Upper lobe of left lung (tissue), 6 donors: ENCODE measurements around the gene GRAMD1A. TPM values are rescaled to one million over a fixed set of nuclear protein-coding genes. Genes with fewer than 3 reads are reported as not detected.
"Not testable (repeated sequence)": the region's sequence is repeated elsewhere in the genome, so short reads cannot be mapped to it uniquely, and the experiment has no call there.

Experiments
- ATAC-seq, 2 donors: fragments of 200-7000 bp; cut with Tn5 transposase; one replicate each; pipeline ENCODE4 v1.9.1; 2022; ENCODE audit warnings: mild to moderate bottlenecking in 2 of 2, moderate library complexity in 2 of 2; ENCODE audit not compliant: low FRiP score in 2 of 2
- DNase-seq, 2 donors: peaks; one replicate each; pipeline ENCODE4 v3.0.0-alpha.2; 2019 to 2020
- H3K27ac ChIP-seq, 4 donors: fragments of 200-600 bp; sonication (generic); one replicate each; pipeline ENCODE4 v1.5.1; 2016 to 2019
- H3K27me3 ChIP-seq, 4 donors: fragments of 200-600 bp; sonication (generic); one replicate each; pipeline ENCODE4 v1.5.1; 2017 to 2019
- H3K36me3 ChIP-seq, 4 donors: fragments of 200-600 bp; sonication (generic); one replicate each; pipeline ENCODE4 v1.5.1; 2016 to 2019
- H3K4me1 ChIP-seq, 4 donors: fragments of 200-600 bp; sonication (generic); one replicate each; pipeline ENCODE4 v1.5.1; 2018 to 2019
- H3K4me3 ChIP-seq, 4 donors: fragments of 200-600 bp; sonication (generic); one replicate each; pipeline ENCODE4 v1.5.1; 2017 to 2019; ENCODE audit warnings: mild to moderate bottlenecking in 2 of 4, moderate library complexity in 1 of 4
- H3K9me3 ChIP-seq, 4 donors: fragments of 200-600 bp; sonication (generic); one replicate each; pipeline ENCODE4 v1.5.1; 2018 to 2019
- CTCF ChIP-seq, 6 experiments: fragments of 450-650 bp in 4 of 6; fragments of 200-600 bp in 2 of 6; sonication (generic) in 2 of 6; IDR thresholded peaks; one replicate each; pipeline ENCODE4 v1.5.1; 2016 to 2019; ENCODE audit warnings: antibody characterized with exemption in 6 of 6
- EP300 ChIP-seq, 4 donors: sonication (generic); formaldehyde crosslinking; IDR thresholded peaks; one replicate each; pipeline ENCODE4 v1.5.1; 2017; ENCODE audit warnings: antibody characterized with exemption in 4 of 4, control low read depth in 2 of 4
- POLR2A ChIP-seq, 4 donors: fragments of 450-650 bp; IDR thresholded peaks; one replicate each; pipeline ENCODE4 v1.5.1; 2016 to 2017; ENCODE audit warnings: antibody characterized with exemption in 4 of 4, mild to moderate bottlenecking in 2 of 4
- POLR2AphosphoS5 ChIP-seq, 2 donors: sonication (generic); formaldehyde crosslinking; IDR thresholded peaks; one replicate each; pipeline ENCODE4 v1.5.1; 2017; ENCODE audit warnings: antibody characterized with exemption in 2 of 2
- WGBS, 2 donors: methylation state at CpG; one replicate each; pipeline ENCODE4 v1.1.5; 2017 to 2018; 5-methylcytosine and 5-hydroxymethylcytosine counted together
- total RNA-seq, 6 donors: library from RNA; depleted of rRNA in 4 of 6; stranded (reverse); fragments of >200 nt in 4 of 6; gene quantifications; one replicate each; pipeline versions ENCODE4 v1.1.0 to v1.2.1, GENCODE V29; 2016 to 2021
- donor health status: DM: no; HTN: no; CAD: no; lungs with moderate emphysema.
- donor health status: DM: no; HTN: yes; CAD: no; lungs with severe emphysema.

GRAMD1A gene
- total RNA-seq, 6 donors from 2014 or later: 85.1 to 206 (median 119) TPM

DNA sequence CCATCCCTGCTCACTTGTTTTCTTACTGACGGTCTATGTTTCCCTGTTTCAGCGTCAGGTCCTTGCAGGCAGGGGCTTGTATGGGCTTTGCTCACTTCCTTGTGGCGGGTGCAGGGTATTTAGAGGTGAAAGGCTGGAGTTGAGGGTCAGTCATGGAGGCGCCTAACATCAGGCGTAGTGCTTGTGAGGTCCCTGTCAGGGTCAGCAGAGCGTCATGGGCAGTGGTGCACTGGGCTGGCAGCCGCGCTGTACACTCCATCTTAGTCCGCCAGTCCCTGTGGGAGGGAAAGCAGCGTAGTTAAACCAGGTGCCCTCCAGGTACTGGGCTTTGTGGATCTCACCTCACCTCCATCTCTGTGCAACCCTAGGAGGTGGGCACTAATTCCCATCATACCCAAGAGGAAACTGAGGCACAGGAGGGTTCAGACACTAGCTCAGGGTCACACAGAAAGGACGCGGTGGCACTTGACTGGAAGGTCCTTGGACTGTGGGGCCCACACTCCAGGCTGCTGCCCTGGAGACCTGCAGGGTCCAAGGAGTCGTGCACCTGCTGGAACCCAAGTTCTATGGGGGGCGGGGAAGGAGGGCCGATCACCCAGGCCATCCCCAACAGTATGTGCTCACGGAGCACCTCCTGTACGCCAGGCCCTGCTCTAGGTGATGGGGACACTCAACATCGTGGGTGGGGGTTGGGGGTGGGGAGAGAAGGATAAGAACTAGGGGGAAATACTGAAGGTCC lies 4.6 kb downstream of the GRAMD1A start:
- no peak for ATAC-seq
- Histone ChIP-seq H3K9me3 (no peaks in the 10 kb centered on the region), H3K36me3 (peaks cover 5 to 31% (median 9%) of the 10 kb centered on the region in 4 donors), H3K27me3 (no peaks in the 10 kb centered on the region), H3K27ac (peak overlapping the region; percentile 79 to 99 (median 85)), H3K4me3 (peak overlapping the region in 1 of 4 donors; percentile 7), H3K4me1 (peaks cover 75 to 89% (median 82%) of the 10 kb centered on the region in 4 donors)
- no peak for DNase-seq
- no peak for TF ChIP-seq POLR2AphosphoS5 (IDR thresholded peaks at IDR 0.05)
- TF ChIP-seq CTCF (IDR thresholded peaks at IDR 0.05): no peak
- TF ChIP-seq POLR2A (IDR thresholded peaks at IDR 0.05): no peak
- no peak for TF ChIP-seq EP300 (IDR thresholded peaks at IDR 0.05)
- 77 to 83% methylated on average over 13 to 18 of the region's 18 CpGs for WGBS, 2 donors

GRCh38 chr19:35005256-35005977 lies 5.3 kb downstream of the GRAMD1A start:
- Histone ChIP-seq H3K27ac (peak overlapping the region; percentile 79 to 99 (median 85)), H3K27me3 (no peaks in the 10 kb centered on the region), H3K36me3 (peaks cover 10 to 38% (median 16%) of the 10 kb centered on the region in 4 donors), H3K9me3 (no peaks in the 10 kb centered on the region), H3K4me1 (peaks cover 75 to 94% (median 87%) of the 10 kb centered on the region in 4 donors), H3K4me3 (peak overlapping the region in 1 of 4 donors; percentile 7)
- 72 to 74% methylated on average over 11 of the region's 11 CpGs for WGBS, 2 donors
- DNase-seq: no peak
- ATAC-seq: no peak
- TF ChIP-seq POLR2A (IDR thresholded peaks at IDR 0.05) (no peak), CTCF (IDR thresholded peaks at IDR 0.05) (no peak)

GRCh38 chr19:35006007-35006341 lies 5.9 kb downstream of the GRAMD1A start:
- H3K9me3 ChIP-seq, H3K4me3 ChIP-seq, ATAC-seq, H3K27me3 ChIP-seq, DNase-seq: not testable (repeated sequence)
- H3K27ac ChIP-seq: peak overlapping the region; percentile 79 to 99 (median 85)
- H3K36me3 ChIP-seq: peaks cover 11 to 44% (median 20%) of the 10 kb centered on the region in 4 donors
- H3K4me1 ChIP-seq: peaks cover 75 to 99% (median 89%) of the 10 kb centered on the region in 4 donors
- WGBS, 2 donors: 67 to 79% methylated on average over 5 to 6 of the region's 6 CpGs

DNA sequence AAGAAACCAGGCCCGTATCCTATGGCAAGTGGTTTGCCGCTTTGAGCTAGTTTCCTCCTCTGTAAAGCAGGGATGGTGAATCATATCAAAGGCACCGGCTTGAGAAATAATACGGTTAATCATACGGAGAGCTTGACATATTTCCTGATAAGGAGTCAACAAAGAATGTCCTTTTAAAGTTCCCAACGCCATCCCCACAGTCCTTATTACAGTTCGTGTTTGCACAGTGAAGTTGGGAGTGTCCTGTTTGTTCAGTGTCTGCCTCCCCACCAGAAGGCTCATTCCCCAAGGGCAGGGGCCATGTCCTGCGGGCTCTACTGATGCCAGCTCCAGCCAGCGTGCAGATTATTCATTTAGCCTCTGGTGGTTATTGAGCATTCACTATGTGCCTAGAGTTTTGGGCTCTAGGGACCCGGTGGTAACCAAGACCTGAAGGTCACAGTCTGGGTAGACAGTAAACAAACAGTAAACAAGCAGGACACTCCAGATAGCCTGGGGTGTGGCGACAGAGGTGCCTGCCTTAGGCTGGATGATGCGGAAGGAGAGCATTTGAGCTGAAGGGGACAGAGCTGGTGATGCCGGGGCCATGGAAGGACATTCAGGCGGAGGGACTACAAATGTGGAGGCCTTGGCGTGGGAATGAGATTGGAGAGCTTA lies 6.3 kb downstream of the GRAMD1A start:
- H3K27ac ChIP-seq: peak overlapping the region; percentile 79 to 99 (median 85)
- H3K4me1 ChIP-seq: peaks cover 70 to 99% (median 89%) of the 10 kb centered on the region in 4 donors

More for the DNA sequence above, 6.3 kb downstream of the GRAMD1A start:
- DNase-seq: peak in 1 of 2 donors; percentile 80
- 53 to 65% methylated on average over 13 to 15 of the region's 15 CpGs for WGBS, 2 donors
- ATAC-seq: peak; percentile 47 to 92
- H3K27me3 ChIP-seq: no peaks in the 10 kb centered on the region
- H3K4me3 ChIP-seq: no peak overlapping the region
- H3K36me3 ChIP-seq: peaks cover 11 to 49% (median 25%) of the 10 kb centered on the region in 4 donors
- peak; percentile 72 to 82 for TF ChIP-seq POLR2AphosphoS5 (IDR thresholded peaks at IDR 0.05)
- peak in 1 of 4 donors; percentile 25 for TF ChIP-seq POLR2A (IDR thresholded peaks at IDR 0.05)
- no peak for TF ChIP-seq CTCF (IDR thresholded peaks at IDR 0.05)
- peak in 2 of 4 donors; percentile 85 to 91 for TF ChIP-seq EP300 (IDR thresholded peaks at IDR 0.05)
- H3K9me3 ChIP-seq: no peaks in the 10 kb centered on the region
